Uterus (tissue), 4 donors: ENCODE measurements around the gene CALN1. TPM values are rescaled to one million over a fixed set of nuclear protein-coding genes. Genes with fewer than 3 reads are reported as not detected.

Experiments used
- DNase-seq, 2 donors: peaks; one replicate each; pipeline ENCODE4 v3.0.0-alpha.2; 2019 to 2020
- H3K27ac ChIP-seq, 2 donors: fragments of 200-600 bp; sonication (generic); 1 replicate in 1 of 2; 2 replicates in 1 of 2; pipeline ENCODE4 v1.5.1; 2016 to 2018
- H3K27me3 ChIP-seq, 2 donors: fragments of 200-600 bp; sonication (generic); one replicate each; pipeline ENCODE4 v1.5.1; 2018 to 2019; ENCODE audit warnings: control low read depth in 1 of 2
- H3K36me3 ChIP-seq, 2 donors: fragments of 200-600 bp; sonication (generic); one replicate each; pipeline ENCODE4 v1.5.1; 2019; ENCODE audit warnings: control low read depth in 1 of 2
- H3K4me1 ChIP-seq, 2 donors: fragments of 200-600 bp; sonication (generic); one replicate each; pipeline ENCODE4 v1.5.1; 2018 to 2019; ENCODE audit warnings: control low read depth in 1 of 2
- H3K4me3 ChIP-seq, 2 donors: fragments of 200-600 bp; sonication (generic); 1 replicate in 1 of 2; 2 replicates in 1 of 2; pipeline ENCODE4 v1.5.1; 2018 to 2019; ENCODE audit warnings: mild to moderate bottlenecking in 1 of 2
- H3K9me3 ChIP-seq, 2 donors: fragments of 200-600 bp; sonication (generic); one replicate each; pipeline ENCODE4 v1.5.1; 2019; ENCODE audit warnings: control low read depth in 1 of 2
- CTCF ChIP-seq, 4 experiments: fragments of 200-600 bp in 2 of 4; fragments of 450-650 bp in 2 of 4; sonication (generic) in 2 of 4; IDR thresholded peaks; one replicate each; pipeline ENCODE4 v1.5.1; 2016 to 2019; ENCODE audit warnings: antibody characterized with exemption in 4 of 4, mild to moderate bottlenecking in 2 of 4, moderate library complexity in 1 of 4
- POLR2A ChIP-seq, 2 donors: fragments of 450-650 bp; IDR thresholded peaks; one replicate each; pipeline ENCODE4 v1.6.1; 2016; ENCODE audit warnings: antibody characterized with exemption in 2 of 2, mild to moderate bottlenecking in 1 of 2, moderate library complexity in 1 of 2
- intact Hi-C: fragments of 100-400 bp; cut with DNase I; formaldehyde crosslinking; loops from one replicate; pipeline ENCODE4 v1.15.1; 2023; ENCODE audit warnings: low total_unique reads
- total RNA-seq, 4 donors: library from RNA; depleted of rRNA in 3 of 4; stranded (reverse); fragments of >200 nt in 3 of 4; gene quantifications; one replicate each; pipeline versions ENCODE4 v1.1.0 to v1.2.4, GENCODE V29; 2014 to 2023
- donor health status: DM: yes; HTN: yes; CAD: no.

The CALN1 gene
- total RNA-seq, 4 donors from 2014 or later: 0.49 to 2.3 (median 1.5) TPM; not detected in 1

- TF ChIP-seq CTCF (IDR thresholded peaks at IDR 0.05) (no peak), POLR2A (IDR thresholded peaks at IDR 0.05) (no peak)
- Histone ChIP-seq H3K27me3 (no peaks in the 10 kb centered on the region), H3K27ac (no peak overlapping the region), H3K4me1 (no peaks in the 10 kb centered on the region), H3K9me3 (no peaks in the 10 kb centered on the region), H3K4me3 (no peak overlapping the region), H3K36me3 (no peaks in the 10 kb centered on the region)
- intact Hi-C loops: no loop called here
- DNase-seq: no peak
These were observed 74.6 kb downstream of the CALN1 start for GRCh38 chr7:72337390-72338167.

- intact Hi-C loops: no loop called here
- H3K9me3 ChIP-seq: no peaks in the 10 kb centered on the region
- no peaks in the 10 kb centered on the region for H3K27me3 ChIP-seq
- H3K4me3 ChIP-seq: no peak overlapping the region
- no peak for TF ChIP-seq CTCF (IDR thresholded peaks at IDR 0.05)
- TF ChIP-seq POLR2A (IDR thresholded peaks at IDR 0.05): no peak
- H3K4me1 ChIP-seq: no peaks in the 10 kb centered on the region
- DNase-seq: no peak
- H3K36me3 ChIP-seq: no peaks in the 10 kb centered on the region
- no peak overlapping the region for H3K27ac ChIP-seq
These were observed 75.3 kb downstream of the CALN1 start for GRCh38 chr7:72336632-72337389.

GRCh38 chr7:72336382-72336631 lies 75.8 kb downstream of the CALN1 start:
- DNase-seq: no peak
- no peaks in the 10 kb centered on the region for H3K9me3 ChIP-seq
- no peak overlapping the region for H3K4me3 ChIP-seq
- no peak overlapping the region for H3K27ac ChIP-seq
- no peaks in the 10 kb centered on the region for H3K36me3 ChIP-seq
- TF ChIP-seq CTCF (IDR thresholded peaks at IDR 0.05) (no peak), POLR2A (IDR thresholded peaks at IDR 0.05) (no peak)
- intact Hi-C loops: no loop called here
- H3K4me1 ChIP-seq: no peaks in the 10 kb centered on the region
- no peaks in the 10 kb centered on the region for H3K27me3 ChIP-seq

GRCh38 chr7:72335561-72336381 lies 76.4 kb downstream of the CALN1 start:
- no peaks in the 10 kb centered on the region for H3K9me3 ChIP-seq
- H3K27me3 ChIP-seq: no peaks in the 10 kb centered on the region
- no peak overlapping the region for H3K4me3 ChIP-seq
- intact Hi-C loops: no loop called here
- H3K4me1 ChIP-seq: no peaks in the 10 kb centered on the region
- H3K36me3 ChIP-seq: no peaks in the 10 kb centered on the region
- TF ChIP-seq POLR2A (IDR thresholded peaks at IDR 0.05): no peak
- no peak for TF ChIP-seq CTCF (IDR thresholded peaks at IDR 0.05)
- no peak overlapping the region for H3K27ac ChIP-seq
- DNase-seq: no peak

- intact Hi-C loops: no loop called here
- Histone ChIP-seq H3K9me3 (no peaks in the 10 kb centered on the region), H3K27me3 (no peaks in the 10 kb centered on the region), H3K4me3 (no peak overlapping the region), H3K4me1 (no peaks in the 10 kb centered on the region), H3K36me3 (no peaks in the 10 kb centered on the region), H3K27ac (no peak overlapping the region)
- no peak for DNase-seq
- TF ChIP-seq POLR2A (IDR thresholded peaks at IDR 0.05): no peak
- TF ChIP-seq CTCF (IDR thresholded peaks at IDR 0.05): no peak
These were observed 77.4 kb downstream of the CALN1 start for GRCh38 chr7:72334698-72335097.
